Measurements from ENCODE around the gene CAMK2N2.
A peak's percentile ranks its signal among the peaks of the same experiment; 100 is the strongest.
"Not testable (repeated sequence)": the region's sequence is repeated elsewhere in the genome, so short reads cannot be mapped to it uniquely, and the experiment has no call there.

CAMK2N2 gene

GRCh38 chr3:184272269-184272668, 10.9 kb upstream of the CAMK2N2 start:
- Histone ChIP-seq H3K79me2 (ENCODE audit: low read length) (no peaks in the 10 kb centered on the region), H3K4me3 (ENCODE audit: low read length) (no peak overlapping the region), H3K4me1 (ENCODE audit: low read length) (no peaks in the 10 kb centered on the region), H3K9me3 (ENCODE audit: insufficient read depth, low read length) (no peaks in the 10 kb centered on the region), H3K9ac (ENCODE audit: low read length) (no peak overlapping the region), H3K27me3 (ENCODE audit: low read depth, low read length) (0 out of 2 replicates have a peak, but pooled peaks cover 3% of the 10 kb centered on the region), H2AFZ (ENCODE audit: low read depth, low read length) (no peak overlapping the region), H3K27ac (ENCODE audit: low read length) (no peak overlapping the region), H3K36me3 (replicated peaks; ENCODE audit: low read depth, low read length) (no peaks in the 10 kb centered on the region), H3K4me2 (ENCODE audit: low read length) (no peak overlapping the region), H4K20me1 (ENCODE audit: insufficient read depth, low read length) (no peaks in the 10 kb centered on the region)
- no peak for TF ChIP-seq EZH2phosphoT487 (IDR thresholded peaks at IDR 0.05; ENCODE audit: low read depth)
- TF ChIP-seq, protein P1, sequence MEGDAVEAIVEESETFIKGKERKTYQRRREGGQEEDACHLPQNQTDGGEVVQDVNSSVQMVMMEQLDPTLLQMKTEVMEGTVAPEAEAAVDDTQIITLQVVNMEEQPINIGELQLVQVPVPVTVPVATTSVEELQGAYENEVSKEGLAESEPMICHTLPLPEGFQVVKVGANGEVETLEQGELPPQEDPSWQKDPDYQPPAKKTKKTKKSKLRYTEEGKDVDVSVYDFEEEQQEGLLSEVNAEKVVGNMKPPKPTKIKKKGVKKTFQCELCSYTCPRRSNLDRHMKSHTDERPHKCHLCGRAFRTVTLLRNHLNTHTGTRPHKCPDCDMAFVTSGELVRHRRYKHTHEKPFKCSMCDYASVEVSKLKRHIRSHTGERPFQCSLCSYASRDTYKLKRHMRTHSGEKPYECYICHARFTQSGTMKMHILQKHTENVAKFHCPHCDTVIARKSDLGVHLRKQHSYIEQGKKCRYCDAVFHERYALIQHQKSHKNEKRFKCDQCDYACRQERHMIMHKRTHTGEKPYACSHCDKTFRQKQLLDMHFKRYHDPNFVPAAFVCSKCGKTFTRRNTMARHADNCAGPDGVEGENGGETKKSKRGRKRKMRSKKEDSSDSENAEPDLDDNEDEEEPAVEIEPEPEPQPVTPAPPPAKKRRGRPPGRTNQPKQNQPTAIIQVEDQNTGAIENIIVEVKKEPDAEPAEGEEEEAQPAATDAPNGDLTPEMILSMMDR (IDR thresholded peaks at IDR 0.05; ENCODE audit: low read depth, low read length), result no peak

DNA sequence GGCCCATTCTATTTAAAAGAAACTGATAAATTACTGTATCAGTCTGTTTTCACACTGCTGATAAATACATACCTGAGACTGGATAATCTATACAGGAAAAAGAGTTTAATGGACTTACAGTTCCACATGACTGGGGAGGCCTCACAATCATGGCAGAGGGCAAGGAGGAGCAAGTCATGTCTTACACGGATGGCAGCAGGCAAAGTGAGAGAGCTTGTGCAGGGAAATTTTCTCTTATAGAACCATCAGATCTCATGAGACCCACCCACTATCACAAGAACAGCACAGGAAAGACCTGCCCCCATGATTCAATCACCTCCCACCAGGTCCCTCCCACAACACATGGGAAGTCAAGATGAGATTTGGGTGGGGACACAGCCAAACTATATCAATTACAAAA, 5.9 kb upstream of the CAMK2N2 start:
- not testable (repeated sequence) for H3K36me3 ChIP-seq (replicated peaks; ENCODE audit: low read depth, low read length); H2AFZ ChIP-seq (ENCODE audit: low read depth, low read length); H3K9me3 ChIP-seq (ENCODE audit: insufficient read depth, low read length); H3K4me3 ChIP-seq (ENCODE audit: low read length); H4K20me1 ChIP-seq (ENCODE audit: insufficient read depth, low read length); H3K27ac ChIP-seq (ENCODE audit: low read length); H3K79me2 ChIP-seq (ENCODE audit: low read length); H3K4me2 ChIP-seq (ENCODE audit: low read length); H3K27me3 ChIP-seq (ENCODE audit: low read depth, low read length); H3K9ac ChIP-seq (ENCODE audit: low read length); H3K4me1 ChIP-seq (ENCODE audit: low read length)

GRCh38 chr3:184262764-184263179, 1.4 kb upstream of the CAMK2N2 start:
- Histone ChIP-seq H3K4me2 (ENCODE audit: low read length) (no peak overlapping the region), H3K4me3 (ENCODE audit: low read length) (no peak overlapping the region), H3K79me2 (ENCODE audit: low read length) (no peaks in the 10 kb centered on the region), H3K27me3 (ENCODE audit: low read depth, low read length) (0 out of 2 replicates have a peak, but pooled peaks cover 3% of the 10 kb centered on the region), H3K36me3 (replicated peaks; ENCODE audit: low read depth, low read length) (no peaks in the 10 kb centered on the region), H3K9ac (ENCODE audit: low read length) (no peak overlapping the region), H4K20me1 (ENCODE audit: insufficient read depth, low read length) (no peaks in the 10 kb centered on the region), H3K27ac (ENCODE audit: low read length) (no peak overlapping the region), H3K4me1 (ENCODE audit: low read length) (no peaks in the 10 kb centered on the region), H3K9me3 (ENCODE audit: insufficient read depth, low read length) (no peaks in the 10 kb centered on the region), H2AFZ (ENCODE audit: low read depth, low read length) (no peak overlapping the region)
- TF ChIP-seq, protein P1 (IDR thresholded peaks at IDR 0.05; ENCODE audit: low read depth, low read length), result no peak
- TF ChIP-seq EZH2phosphoT487 (IDR thresholded peaks at IDR 0.05; ENCODE audit: low read depth), result no peak

DNA sequence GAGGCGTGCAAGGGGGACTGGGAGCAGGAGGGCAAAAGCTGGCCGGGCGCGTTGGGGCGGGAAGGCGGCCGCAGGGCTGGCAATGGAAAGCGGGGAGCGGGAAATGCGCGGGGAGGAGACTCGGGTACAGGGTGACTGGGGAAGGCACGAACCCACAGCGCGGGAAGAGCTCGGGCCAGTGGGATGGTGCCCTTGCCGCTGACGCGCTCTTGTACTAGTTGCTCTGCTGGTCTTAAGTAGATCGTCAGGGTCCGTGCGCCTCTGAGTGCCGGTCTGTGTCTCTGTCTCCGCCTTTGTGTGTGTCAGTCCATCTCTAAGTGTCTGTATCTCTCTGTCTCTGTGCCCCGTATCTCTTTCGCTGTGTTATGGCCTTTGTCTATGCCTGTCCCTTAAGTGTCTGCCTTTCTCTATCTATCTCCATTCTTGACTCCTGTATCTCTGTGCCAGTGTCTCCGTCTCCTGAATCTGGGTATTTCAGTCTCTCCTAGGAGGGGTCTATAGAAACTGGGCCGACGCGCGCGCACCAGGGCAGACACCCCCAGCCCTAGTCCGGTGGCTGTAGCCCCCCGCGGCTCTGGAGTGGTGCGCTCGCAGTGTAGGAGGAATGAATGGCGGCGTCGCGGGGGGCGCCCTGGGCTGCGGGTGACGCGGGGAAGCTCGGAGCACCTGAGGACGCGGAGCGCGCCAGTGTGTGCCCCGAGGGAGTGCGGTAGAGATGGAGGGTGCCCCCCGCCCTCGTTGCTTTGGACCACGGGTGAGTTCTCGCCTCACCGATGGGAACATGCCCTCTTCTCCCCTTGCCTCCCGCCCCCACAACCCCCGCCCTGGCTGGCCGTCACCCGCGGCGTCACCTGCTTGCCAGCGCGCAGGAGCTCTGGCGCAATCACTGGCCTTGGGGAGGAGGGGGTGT, 756 bp upstream of the CAMK2N2 start:
- H3K36me3 ChIP-seq (replicated peaks; ENCODE audit: low read depth, low read length), result no peaks in the 10 kb centered on the region
- H3K9me3 ChIP-seq (ENCODE audit: insufficient read depth, low read length), result no peaks in the 10 kb centered on the region
- peak overlapping the region; percentile 81 for H3K4me2 ChIP-seq (ENCODE audit: low read length)
- TF ChIP-seq, protein P1 (IDR thresholded peaks at IDR 0.05; ENCODE audit: low read depth, low read length), result no peak
- no peak for TF ChIP-seq EZH2phosphoT487 (IDR thresholded peaks at IDR 0.05; ENCODE audit: low read depth)
- peak overlapping the region; percentile 56 for H3K9ac ChIP-seq (ENCODE audit: low read length)
- no peaks in the 10 kb centered on the region for H4K20me1 ChIP-seq (ENCODE audit: insufficient read depth, low read length)
- H3K4me1 ChIP-seq (ENCODE audit: low read length), result no peaks in the 10 kb centered on the region
- H3K27me3 ChIP-seq (ENCODE audit: low read depth, low read length), result no peaks in the 10 kb centered on the region
- no peaks in the 10 kb centered on the region for H3K79me2 ChIP-seq (ENCODE audit: low read length)
- H3K27ac ChIP-seq (ENCODE audit: low read length), result no peak overlapping the region
- H2AFZ ChIP-seq (ENCODE audit: low read depth, low read length), result peak overlapping the region; percentile 23
- peak overlapping the region; percentile 93 for H3K4me3 ChIP-seq (ENCODE audit: low read length)
